Astrocyte (in vitro differentiated cells and primary cell): Measurements from ENCODE around the gene ORAI3. TPM values are rescaled to one million over a fixed set of nuclear protein-coding genes. Genes with fewer than 3 reads are reported as not detected.

Experiments used
- DNase-seq: peaks from one replicate; pipeline ENCODE4 v3.0.0-alpha.2; 2010; ENCODE audit warnings: low read depth
- FAIRE-seq: peaks from 2 replicates; lab custom pipeline; 2011; peaks lifted over from hg19 to GRCh38; lab: Jason Lieb, UNC
- H2AFZ ChIP-seq: 2 replicates; pipeline ENCODE4 v1.6.0; 2012; ENCODE audit warnings: low read depth, low read length, inconsistent platforms
- H3K27ac ChIP-seq: 2 replicates; pipeline ENCODE4 v1.5.1; 2011; ENCODE audit warnings: low read depth, low read length, inconsistent platforms
- H3K27me3 ChIP-seq: 2 replicates; pipeline ENCODE4 v1.6.0; 2011; ENCODE audit warnings: low read length, inconsistent platforms; ENCODE audit not compliant: insufficient read depth
- H3K36me3 ChIP-seq: 2 replicates; pipeline ENCODE4 v1.5.1; 2011; ENCODE audit warnings: low read length, inconsistent platforms; ENCODE audit not compliant: insufficient read depth
- H3K4me1 ChIP-seq: 2 replicates; pipeline ENCODE4 v1.5.1; 2011; ENCODE audit warnings: low read length, inconsistent platforms; ENCODE audit not compliant: insufficient read depth
- H3K4me2 ChIP-seq: 2 replicates; pipeline ENCODE4 v1.6.0; 2012; ENCODE audit warnings: low read length, inconsistent platforms
- H3K4me3 ChIP-seq: 2 replicates; pipeline ENCODE4 v1.5.1; 2011; ENCODE audit warnings: low read depth, mild to moderate bottlenecking, low read length, inconsistent platforms; ENCODE audit not compliant: insufficient read depth
- H3K79me2 ChIP-seq: 2 replicates; pipeline ENCODE4 v1.6.0; 2012; ENCODE audit warnings: mild to moderate bottlenecking, low read length, inconsistent platforms; ENCODE audit not compliant: insufficient read depth
- H3K9ac ChIP-seq: 2 replicates; pipeline ENCODE4 v1.6.0; 2012; ENCODE audit warnings: mild to moderate bottlenecking, low read length, inconsistent platforms
- H3K9me3 ChIP-seq: 2 replicates; pipeline ENCODE4 v1.5.1; 2012; ENCODE audit warnings: low read depth, mild to moderate bottlenecking, low read length, inconsistent platforms; ENCODE audit not compliant: insufficient read depth
- H4K20me1 ChIP-seq: 2 replicates; pipeline ENCODE4 v1.6.0; 2012; ENCODE audit warnings: low read length, inconsistent platforms; ENCODE audit not compliant: insufficient read depth
- H3K27ac Mint-ChIP-seq: one replicate; pipeline ENCODE4 v1.8.0; 2021; ENCODE audit warnings: mild to moderate bottlenecking, mixed read lengths; ENCODE audit not compliant: unreplicated experiment
- H3K27me3 Mint-ChIP-seq: one replicate; pipeline ENCODE4 v1.8.0; 2021; ENCODE audit warnings: low read depth, mixed read lengths; ENCODE audit not compliant: unreplicated experiment
- H3K36me3 Mint-ChIP-seq: one replicate; pipeline ENCODE4 v1.8.0; 2021; ENCODE audit warnings: low read depth, mixed read lengths; ENCODE audit not compliant: unreplicated experiment
- H3K4me1 Mint-ChIP-seq: one replicate; pipeline ENCODE4 v1.8.0; 2021; ENCODE audit warnings: low read depth, mixed read lengths; ENCODE audit not compliant: unreplicated experiment
- H3K4me3 Mint-ChIP-seq: one replicate; pipeline ENCODE4 v1.8.0; 2021; ENCODE audit warnings: mild to moderate bottlenecking, moderate library complexity, mixed read lengths; ENCODE audit not compliant: unreplicated experiment
- H3K9me3 Mint-ChIP-seq: one replicate; pipeline ENCODE4 v1.8.0; 2021; ENCODE audit warnings: mild to moderate bottlenecking, mixed read lengths; ENCODE audit not compliant: unreplicated experiment
- EZH2 ChIP-seq: IDR thresholded peaks from 2 replicates; pipeline ENCODE4 v1.6.1; 2012; ENCODE audit warnings: mild to moderate bottlenecking, low read length, inconsistent platforms; ENCODE audit not compliant: insufficient read depth
- total RNA-seq: library from RNA; stranded (reverse); gene quantifications from 2 replicates; pipeline ENCODE4 v1.2.1, GENCODE V29; 2021
- TF ChIP-seq, protein P1 (sequence below): IDR thresholded peaks from 2 replicates; pipeline ENCODE4 v1.5.1; 2011; ENCODE audit warnings: low read depth, mild to moderate bottlenecking, inconsistent platforms, low read length, moderate library complexity; ENCODE audit not compliant: insufficient read depth

Gene ORAI3
- total RNA-seq, 1 donor from 2014 or later, result 21.1 TPM

DNA sequence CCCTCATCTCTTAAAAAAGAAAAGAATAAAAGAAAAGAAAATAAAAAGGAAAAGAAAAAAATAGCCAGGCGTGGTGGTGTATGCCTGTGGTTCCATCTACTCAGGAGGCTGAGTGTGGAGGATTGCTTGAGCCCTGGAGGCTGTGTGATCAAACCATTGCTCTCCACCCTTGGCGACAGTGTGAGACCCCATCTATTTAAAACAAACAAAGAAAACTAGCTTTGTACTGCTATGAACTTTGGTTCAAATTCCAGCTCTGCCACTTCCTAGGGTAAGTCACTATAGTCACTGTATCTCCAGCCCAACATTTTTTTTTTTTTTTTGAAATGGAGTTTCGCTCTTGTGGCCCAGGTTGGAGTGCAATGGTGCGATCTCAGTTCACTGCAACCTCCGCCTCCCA lies 48.3 kb upstream of the ORAI3 start:
- H3K9me3 Mint-ChIP-seq, result no peaks in the 10 kb centered on the region
- Histone ChIP-seq H3K9me3 (no peaks in the 10 kb centered on the region), H2AFZ (no peak overlapping the region), H3K9ac (no peak overlapping the region), H3K79me2 (no peaks in the 10 kb centered on the region), H3K4me2 (no peak overlapping the region), H3K27ac (no peak overlapping the region), H3K36me3 (no peaks in the 10 kb centered on the region), H3K4me3 (no peak overlapping the region), H3K27me3 (no peaks in the 10 kb centered on the region), H3K4me1 (peaks cover 23% of the 10 kb centered on the region), H4K20me1 (no peaks in the 10 kb centered on the region)
- H3K27ac Mint-ChIP-seq, result no peak overlapping the region
- TF ChIP-seq EZH2, result no peak
- TF ChIP-seq, protein P1, sequence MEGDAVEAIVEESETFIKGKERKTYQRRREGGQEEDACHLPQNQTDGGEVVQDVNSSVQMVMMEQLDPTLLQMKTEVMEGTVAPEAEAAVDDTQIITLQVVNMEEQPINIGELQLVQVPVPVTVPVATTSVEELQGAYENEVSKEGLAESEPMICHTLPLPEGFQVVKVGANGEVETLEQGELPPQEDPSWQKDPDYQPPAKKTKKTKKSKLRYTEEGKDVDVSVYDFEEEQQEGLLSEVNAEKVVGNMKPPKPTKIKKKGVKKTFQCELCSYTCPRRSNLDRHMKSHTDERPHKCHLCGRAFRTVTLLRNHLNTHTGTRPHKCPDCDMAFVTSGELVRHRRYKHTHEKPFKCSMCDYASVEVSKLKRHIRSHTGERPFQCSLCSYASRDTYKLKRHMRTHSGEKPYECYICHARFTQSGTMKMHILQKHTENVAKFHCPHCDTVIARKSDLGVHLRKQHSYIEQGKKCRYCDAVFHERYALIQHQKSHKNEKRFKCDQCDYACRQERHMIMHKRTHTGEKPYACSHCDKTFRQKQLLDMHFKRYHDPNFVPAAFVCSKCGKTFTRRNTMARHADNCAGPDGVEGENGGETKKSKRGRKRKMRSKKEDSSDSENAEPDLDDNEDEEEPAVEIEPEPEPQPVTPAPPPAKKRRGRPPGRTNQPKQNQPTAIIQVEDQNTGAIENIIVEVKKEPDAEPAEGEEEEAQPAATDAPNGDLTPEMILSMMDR, result no peak
- no peak for DNase-seq
- no peaks in the 10 kb centered on the region for H3K27me3 Mint-ChIP-seq
- H3K4me3 Mint-ChIP-seq, result peak overlapping the region; percentile 34
- peaks cover 3% of the 10 kb centered on the region for H3K4me1 Mint-ChIP-seq
- no peak for FAIRE-seq
- no peaks in the 10 kb centered on the region for H3K36me3 Mint-ChIP-seq

DNA sequence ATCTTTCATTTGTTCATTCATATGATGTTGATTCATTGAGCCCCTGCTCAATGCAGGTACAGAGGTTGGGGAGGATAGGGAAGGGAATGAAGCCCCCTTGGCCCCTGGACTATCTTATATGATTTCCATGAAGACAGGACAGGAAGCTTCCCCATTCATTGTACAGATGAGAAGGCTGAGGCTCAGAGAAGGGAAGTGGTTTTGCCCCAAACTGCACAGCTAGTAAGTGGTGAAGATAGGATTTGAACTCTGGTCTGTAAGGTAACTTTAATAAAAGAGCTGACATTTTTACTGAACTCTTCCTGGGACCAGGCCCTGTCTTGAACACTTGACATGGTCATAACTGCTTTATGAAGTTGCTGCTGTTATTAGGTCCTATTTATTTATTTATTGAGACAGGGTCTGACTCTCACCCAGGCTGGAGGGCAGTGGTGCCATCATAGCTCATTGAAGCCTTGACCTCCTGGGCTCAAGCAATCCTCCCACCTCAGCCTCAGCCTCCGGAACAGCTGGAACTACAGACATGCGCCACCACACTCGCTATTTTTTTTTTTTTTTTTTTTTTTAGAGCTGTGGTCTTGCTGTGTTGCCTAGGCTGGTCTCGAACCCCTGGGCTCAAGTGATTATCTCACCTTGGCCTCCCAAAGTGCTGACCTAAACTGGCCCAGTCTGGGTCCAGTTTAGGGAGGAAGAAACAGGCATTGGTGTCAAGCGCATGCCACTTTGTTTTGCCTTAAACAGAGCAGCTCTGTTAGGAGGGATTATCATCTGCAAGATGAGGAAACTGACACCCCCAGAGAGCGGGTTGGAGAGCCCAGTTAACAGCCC lies 47.5 kb upstream of the ORAI3 start:
- Histone ChIP-seq H2AFZ (peak overlapping the region; percentile 83), H3K27me3 (no peaks in the 10 kb centered on the region), H3K4me2 (peak overlapping the region; percentile 86), H3K79me2 (no peaks in the 10 kb centered on the region), H3K4me1 (peaks cover 17% of the 10 kb centered on the region), H3K4me3 (peak overlapping the region; percentile 37), H3K36me3 (no peaks in the 10 kb centered on the region), H3K9me3 (no peaks in the 10 kb centered on the region), H3K9ac (peak overlapping the region; percentile 84), H3K27ac (peak overlapping the region; percentile 12), H4K20me1 (no peaks in the 10 kb centered on the region)
- H3K27me3 Mint-ChIP-seq, result no peaks in the 10 kb centered on the region
- peaks cover 2% of the 10 kb centered on the region for H3K4me1 Mint-ChIP-seq
- no peak overlapping the region for H3K27ac Mint-ChIP-seq
- no peaks in the 10 kb centered on the region for H3K9me3 Mint-ChIP-seq
- DNase-seq, result no peak
- TF ChIP-seq, protein P1, result no peak
- TF ChIP-seq EZH2, result no peak
- no peak for FAIRE-seq
- H3K4me3 Mint-ChIP-seq, result peak overlapping the region; percentile 64
- H3K36me3 Mint-ChIP-seq, result no peaks in the 10 kb centered on the region
